Loucy (cell line): ENCODE results near the gene ELMO1.

Experiments
- H2AFZ ChIP-seq: fragments of 200-600 bp; sonication (generic); 2 replicates; pipeline ENCODE4 v1.6.0; 2016; ENCODE audit warnings: antibody characterized with exemption, mild to moderate bottlenecking, low read length, moderate library complexity
- H3F3A ChIP-seq: fragments of 200-600 bp; 2 replicates; pipeline ENCODE4 v1.6.0; 2016; ENCODE audit warnings: antibody characterized with exemption, low read depth, mild to moderate bottlenecking
- H3K27me3 ChIP-seq: fragments of 200-600 bp; sonication (generic); 2 replicates; pipeline ENCODE4 v1.6.1; 2014; ENCODE audit warnings: low read length, mild to moderate bottlenecking; ENCODE audit not compliant: insufficient read depth, poor library complexity, severe bottlenecking
- H3K36me3 ChIP-seq: fragments of 200-600 bp; sonication (generic); 2 replicates; pipeline ENCODE4 v1.6.1; 2016; ENCODE audit warnings: low read length; ENCODE audit not compliant: insufficient read depth
- H3K4me1 ChIP-seq: fragments of 200-600 bp; sonication (generic); 2 replicates; pipeline ENCODE4 v1.5.1; 2014; ENCODE audit warnings: low read length, mild to moderate bottlenecking; ENCODE audit not compliant: insufficient read depth, poor library complexity, severe bottlenecking
- H3K4me2 ChIP-seq: fragments of 200-600 bp; sonication (generic); 2 replicates; pipeline ENCODE4 v1.6.0; 2014; ENCODE audit warnings: antibody characterized with exemption, low read length, low read depth, mild to moderate bottlenecking; ENCODE audit not compliant: poor library complexity, severe bottlenecking
- H3K4me3 ChIP-seq: fragments of 200-600 bp; sonication (generic); 2 replicates; pipeline ENCODE4 v1.5.1; 2014; ENCODE audit warnings: low read length, mild to moderate bottlenecking, mixed read lengths; ENCODE audit not compliant: poor library complexity, severe bottlenecking
- H3K79me2 ChIP-seq: fragments of 200-600 bp; sonication (generic); 2 replicates; pipeline ENCODE4 v1.6.1; 2014; ENCODE audit warnings: low read length; ENCODE audit not compliant: insufficient read depth
- H3K9ac ChIP-seq: fragments of 200-600 bp; sonication (generic); 2 replicates; pipeline ENCODE4 v1.6.0; 2014; ENCODE audit warnings: mild to moderate bottlenecking, low read depth, low read length, moderate library complexity; ENCODE audit not compliant: poor library complexity, severe bottlenecking
- H3K9me2 ChIP-seq: fragments of 200-600 bp; sonication (generic); replicated peaks from 2 replicates; pipeline ENCODE4 v1.6.1; 2016; ENCODE audit warnings: low read depth, low read length, mixed read lengths
- H3K9me3 ChIP-seq: fragments of 200-600 bp; sonication (generic); 2 replicates; pipeline ENCODE4 v1.6.1; 2014; ENCODE audit warnings: mild to moderate bottlenecking, antibody characterized with exemption, low read length, low read depth; ENCODE audit not compliant: insufficient read depth
- H4K20me1 ChIP-seq: fragments of 200-600 bp; sonication (generic); 2 replicates; pipeline ENCODE4 v1.6.0; 2014; ENCODE audit warnings: antibody characterized with exemption, low read length, mild to moderate bottlenecking; ENCODE audit not compliant: insufficient read depth, poor library complexity, severe bottlenecking
- CTCF ChIP-seq: fragments of 200-600 bp; sonication (generic); conservative IDR thresholded peaks from 2 replicates; pipeline ENCODE4 v1.5.1; 2014; ENCODE audit warnings: mild to moderate bottlenecking, antibody characterized with exemption, low read length
- EZH2phosphoT487 ChIP-seq: fragments of 200-600 bp; IDR thresholded peaks from 2 replicates; pipeline ENCODE4 v1.6.1; 2018; ENCODE audit warnings: antibody characterized with exemption, mild to moderate bottlenecking, moderate library complexity, borderline replicate concordance

Gene ELMO1

GRCh38 chr7:36889182-36889581 lies 559.5 kb downstream of the ELMO1 start:
- Histone ChIP-seq H3K27me3 (no peaks in the 10 kb centered on the region), H3K79me2 (no peaks in the 10 kb centered on the region), H3K9me3 (no peaks in the 10 kb centered on the region), H4K20me1 (no peaks in the 10 kb centered on the region), H3K36me3 (peaks cover 85% of the 10 kb centered on the region; the same call in 1 of the 2 replicates), H2AFZ (no peak overlapping the region), H3K9ac (no peak overlapping the region), H3K4me1 (no peaks in the 10 kb centered on the region), H3F3A (no peaks in the 10 kb centered on the region), H3K4me3 (no peak overlapping the region), H3K4me2 (no peak overlapping the region), H3K9me2 (no peaks in the 10 kb centered on the region)
- TF ChIP-seq CTCF (no peak), EZH2phosphoT487 (no peak)

- H3F3A ChIP-seq: no peaks in the 10 kb centered on the region
- TF ChIP-seq CTCF (no peak), EZH2phosphoT487 (no peak)
- no peaks in the 10 kb centered on the region for H3K4me1 ChIP-seq
- no peak overlapping the region for H3K4me3 ChIP-seq
- no peaks in the 10 kb centered on the region for H3K79me2 ChIP-seq
- H3K9me2 ChIP-seq: no peaks in the 10 kb centered on the region
- peaks cover 84% of the 10 kb centered on the region; the same call in 1 of the 2 replicates for H3K36me3 ChIP-seq
- H3K4me2 ChIP-seq: no peak overlapping the region
- H3K27me3 ChIP-seq: no peaks in the 10 kb centered on the region
- no peak overlapping the region for H3K9ac ChIP-seq
- no peaks in the 10 kb centered on the region for H4K20me1 ChIP-seq
- no peaks in the 10 kb centered on the region for H3K9me3 ChIP-seq
- no peak overlapping the region for H2AFZ ChIP-seq
Observed at GRCh38 chr7:36887969-36888368, 560.7 kb downstream of the ELMO1 start.

GRCh38 chr7:36887233-36887632 lies 561.4 kb downstream of the ELMO1 start:
- Histone ChIP-seq H3K27me3 (no peaks in the 10 kb centered on the region), H3K4me1 (no peaks in the 10 kb centered on the region), H3K9me3 (no peaks in the 10 kb centered on the region), H3F3A (no peaks in the 10 kb centered on the region), H3K4me3 (no peak overlapping the region), H4K20me1 (no peaks in the 10 kb centered on the region), H3K9ac (no peak overlapping the region), H3K9me2 (no peaks in the 10 kb centered on the region), H2AFZ (no peak overlapping the region), H3K4me2 (no peak overlapping the region), H3K36me3 (peaks cover 81% of the 10 kb centered on the region; the same call in 1 of the 2 replicates), H3K79me2 (no peaks in the 10 kb centered on the region)
- no peak for TF ChIP-seq CTCF
- TF ChIP-seq EZH2phosphoT487: no peak
